ENCODE measurements around the gene MEF2C. TPM values are rescaled to one million over a fixed set of nuclear protein-coding genes. Genes with fewer than 3 reads are reported as not detected.

The MEF2C gene
- polyA plus RNA-seq, 1 donor: 14.4 TPM

GRCh38 chr5:88842784-88843183 is 40.2 kb downstream of the MEF2C start:
- H3K9me3 ChIP-seq (ENCODE audit: control insufficient read depth, low read depth, low read length): no peaks in the 10 kb centered on the region
- H3K27me3 ChIP-seq (ENCODE audit: control insufficient read depth, insufficient read depth, low read length): no peaks in the 10 kb centered on the region
- no peaks in the 10 kb centered on the region for H3K4me1 ChIP-seq (ENCODE audit: control insufficient read depth, insufficient read depth, low read length)
- H3K4me3 ChIP-seq (ENCODE audit: low read length): no peak overlapping the region
- no peak for DNase-seq
- H3K36me3 ChIP-seq (ENCODE audit: control insufficient read depth, insufficient read depth, low read length): no peaks in the 10 kb centered on the region
- no peak overlapping the region for H3K27ac ChIP-seq (ENCODE audit: low read length)
- WGBS (ENCODE audit: insufficient coverage, low lambda C conversion rate): no CpG with 5 or more reads among the region's 4 CpGs

- H3K36me3 ChIP-seq (ENCODE audit: control insufficient read depth, insufficient read depth, low read length): no peaks in the 10 kb centered on the region
- H3K4me3 ChIP-seq (ENCODE audit: low read length): no peak overlapping the region
- H3K27ac ChIP-seq (ENCODE audit: low read length): no peak overlapping the region
- H3K9me3 ChIP-seq (ENCODE audit: control insufficient read depth, low read depth, low read length): no peaks in the 10 kb centered on the region
- no peaks in the 10 kb centered on the region for H3K27me3 ChIP-seq (ENCODE audit: control insufficient read depth, insufficient read depth, low read length)
- DNase-seq: no peak
- H3K4me1 ChIP-seq (ENCODE audit: control insufficient read depth, insufficient read depth, low read length): no peaks in the 10 kb centered on the region
- 63% methylated on average over 2 of the region's 4 CpGs for WGBS (ENCODE audit: insufficient coverage, low lambda C conversion rate)
Observed at GRCh38 chr5:88841212-88841611, 41.8 kb downstream of the MEF2C start.

GRCh38 chr5:88840495-88840894 is 42.5 kb downstream of the MEF2C start:
- Histone ChIP-seq H3K4me1 (ENCODE audit: control insufficient read depth, insufficient read depth, low read length) (no peaks in the 10 kb centered on the region), H3K27ac (ENCODE audit: low read length) (no peak overlapping the region), H3K9me3 (ENCODE audit: control insufficient read depth, low read depth, low read length) (no peaks in the 10 kb centered on the region), H3K27me3 (ENCODE audit: control insufficient read depth, insufficient read depth, low read length) (no peaks in the 10 kb centered on the region), H3K4me3 (ENCODE audit: low read length) (no peak overlapping the region), H3K36me3 (ENCODE audit: control insufficient read depth, insufficient read depth, low read length) (no peaks in the 10 kb centered on the region)
- no peak for DNase-seq

- Histone ChIP-seq H3K36me3 (ENCODE audit: control insufficient read depth, insufficient read depth, low read length) (no peaks in the 10 kb centered on the region), H3K27ac (ENCODE audit: low read length) (no peak overlapping the region), H3K27me3 (ENCODE audit: control insufficient read depth, insufficient read depth, low read length) (no peaks in the 10 kb centered on the region), H3K4me1 (ENCODE audit: control insufficient read depth, insufficient read depth, low read length) (no peaks in the 10 kb centered on the region), H3K4me3 (ENCODE audit: low read length) (no peak overlapping the region), H3K9me3 (ENCODE audit: control insufficient read depth, low read depth, low read length) (no peaks in the 10 kb centered on the region)
- 100% methylated on average over 3 of the region's 4 CpGs for WGBS (ENCODE audit: insufficient coverage, low lambda C conversion rate)
- DNase-seq: no peak
Observed at GRCh38 chr5:88839238-88839637, 43.7 kb downstream of the MEF2C start.

- Histone ChIP-seq H3K27me3 (ENCODE audit: control insufficient read depth, insufficient read depth, low read length) (no peaks in the 10 kb centered on the region), H3K4me1 (ENCODE audit: control insufficient read depth, insufficient read depth, low read length) (no peaks in the 10 kb centered on the region), H3K27ac (ENCODE audit: low read length) (no peak overlapping the region), H3K36me3 (ENCODE audit: control insufficient read depth, insufficient read depth, low read length) (no peaks in the 10 kb centered on the region), H3K9me3 (ENCODE audit: control insufficient read depth, low read depth, low read length) (no peaks in the 10 kb centered on the region), H3K4me3 (ENCODE audit: low read length) (no peak overlapping the region)
- WGBS (ENCODE audit: insufficient coverage, low lambda C conversion rate): 20% methylated on average over 1 of the region's 1 CpG
- no peak for DNase-seq
Observed at GRCh38 chr5:88838500-88838899, 44.5 kb downstream of the MEF2C start.

- H3K36me3 ChIP-seq (ENCODE audit: control insufficient read depth, insufficient read depth, low read length): no peaks in the 10 kb centered on the region
- no peak overlapping the region for H3K4me3 ChIP-seq (ENCODE audit: low read length)
- 100% methylated on average over 1 of the region's 1 CpG for WGBS (ENCODE audit: insufficient coverage, low lambda C conversion rate)
- H3K9me3 ChIP-seq (ENCODE audit: control insufficient read depth, low read depth, low read length): no peaks in the 10 kb centered on the region
- H3K4me1 ChIP-seq (ENCODE audit: control insufficient read depth, insufficient read depth, low read length): no peaks in the 10 kb centered on the region
- no peak overlapping the region for H3K27ac ChIP-seq (ENCODE audit: low read length)
- no peak for DNase-seq
- H3K27me3 ChIP-seq (ENCODE audit: control insufficient read depth, insufficient read depth, low read length): no peaks in the 10 kb centered on the region
Observed at GRCh38 chr5:88837817-88838216, 45.2 kb downstream of the MEF2C start.

GRCh38 chr5:88837222-88837621 is 45.8 kb downstream of the MEF2C start:
- H3K4me1 ChIP-seq (ENCODE audit: control insufficient read depth, insufficient read depth, low read length): no peaks in the 10 kb centered on the region
- no CpG with 5 or more reads among the region's 4 CpGs for WGBS (ENCODE audit: insufficient coverage, low lambda C conversion rate)
- no peaks in the 10 kb centered on the region for H3K36me3 ChIP-seq (ENCODE audit: control insufficient read depth, insufficient read depth, low read length)
- H3K9me3 ChIP-seq (ENCODE audit: control insufficient read depth, low read depth, low read length): no peaks in the 10 kb centered on the region
- H3K27ac ChIP-seq (ENCODE audit: low read length): no peak overlapping the region
- H3K27me3 ChIP-seq (ENCODE audit: control insufficient read depth, insufficient read depth, low read length): no peaks in the 10 kb centered on the region
- DNase-seq: no peak
- no peak overlapping the region for H3K4me3 ChIP-seq (ENCODE audit: low read length)

- no peaks in the 10 kb centered on the region for H3K4me1 ChIP-seq (ENCODE audit: control insufficient read depth, insufficient read depth, low read length)
- H3K36me3 ChIP-seq (ENCODE audit: control insufficient read depth, insufficient read depth, low read length): no peaks in the 10 kb centered on the region
- H3K9me3 ChIP-seq (ENCODE audit: control insufficient read depth, low read depth, low read length): no peaks in the 10 kb centered on the region
- no peaks in the 10 kb centered on the region for H3K27me3 ChIP-seq (ENCODE audit: control insufficient read depth, insufficient read depth, low read length)
- WGBS (ENCODE audit: insufficient coverage, low lambda C conversion rate): 60% methylated on average over 1 of the region's 5 CpGs
- DNase-seq: peak in 1 of 2 donors; percentile 24
- no peak overlapping the region for H3K27ac ChIP-seq (ENCODE audit: low read length)
- no peak overlapping the region for H3K4me3 ChIP-seq (ENCODE audit: low read length)
Observed at GRCh38 chr5:88836195-88836838, 46.7 kb downstream of the MEF2C start.

- Histone ChIP-seq H3K4me1 (ENCODE audit: control insufficient read depth, insufficient read depth, low read length) (no peaks in the 10 kb centered on the region), H3K27me3 (ENCODE audit: control insufficient read depth, insufficient read depth, low read length) (no peaks in the 10 kb centered on the region), H3K9me3 (ENCODE audit: control insufficient read depth, low read depth, low read length) (no peaks in the 10 kb centered on the region), H3K36me3 (ENCODE audit: control insufficient read depth, insufficient read depth, low read length) (no peaks in the 10 kb centered on the region), H3K27ac (ENCODE audit: low read length) (no peak overlapping the region), H3K4me3 (ENCODE audit: low read length) (no peak overlapping the region)
- no peak for DNase-seq
- WGBS (ENCODE audit: insufficient coverage, low lambda C conversion rate): 100% methylated on average over 2 of the region's 4 CpGs
Observed at GRCh38 chr5:88834499-88834898, 48.5 kb downstream of the MEF2C start.

- Histone ChIP-seq H3K36me3 (ENCODE audit: control insufficient read depth, insufficient read depth, low read length) (no peaks in the 10 kb centered on the region), H3K4me1 (ENCODE audit: control insufficient read depth, insufficient read depth, low read length) (no peaks in the 10 kb centered on the region), H3K4me3 (ENCODE audit: low read length) (no peak overlapping the region), H3K27ac (ENCODE audit: low read length) (peak overlapping the region; percentile 21), H3K27me3 (ENCODE audit: control insufficient read depth, insufficient read depth, low read length) (no peaks in the 10 kb centered on the region), H3K9me3 (ENCODE audit: control insufficient read depth, low read depth, low read length) (no peaks in the 10 kb centered on the region)
- no CpG with 5 or more reads among the region's 2 CpGs for WGBS (ENCODE audit: insufficient coverage, low lambda C conversion rate)
- no peak for DNase-seq
Observed at GRCh38 chr5:88834131-88834462, 48.9 kb downstream of the MEF2C start.

GRCh38 chr5:88833371-88834130 is 49.4 kb downstream of the MEF2C start:
- no peaks in the 10 kb centered on the region for H3K9me3 ChIP-seq (ENCODE audit: control insufficient read depth, low read depth, low read length)
- H3K36me3 ChIP-seq (ENCODE audit: control insufficient read depth, insufficient read depth, low read length): no peaks in the 10 kb centered on the region
- H3K4me1 ChIP-seq (ENCODE audit: control insufficient read depth, insufficient read depth, low read length): no peaks in the 10 kb centered on the region
- WGBS (ENCODE audit: insufficient coverage, low lambda C conversion rate): 80% methylated on average over 1 of the region's 7 CpGs
- no peaks in the 10 kb centered on the region for H3K27me3 ChIP-seq (ENCODE audit: control insufficient read depth, insufficient read depth, low read length)
- H3K27ac ChIP-seq (ENCODE audit: low read length): peak overlapping the region; percentile 21
- DNase-seq: no peak
- no peak overlapping the region for H3K4me3 ChIP-seq (ENCODE audit: low read length)

Data from large intestine (tissue), 3 donors.